Stimulated activated CD4-positive, alpha-beta T cell treated with anti-CD3 and anti-CD28 coated beads, Interleukin-15, amount 100 ng/mL, for 1 hour (primary cell): ENCODE measurements around the gene CAV1.

Experiments
- DNase-seq, 2 donors: peaks; one replicate each; pipeline ENCODE4 v3.0.0-alpha.2; 2020; ENCODE audit warnings: low read depth in 1 of 2, low spot score in 1 of 2

Gene CAV1

DNA sequence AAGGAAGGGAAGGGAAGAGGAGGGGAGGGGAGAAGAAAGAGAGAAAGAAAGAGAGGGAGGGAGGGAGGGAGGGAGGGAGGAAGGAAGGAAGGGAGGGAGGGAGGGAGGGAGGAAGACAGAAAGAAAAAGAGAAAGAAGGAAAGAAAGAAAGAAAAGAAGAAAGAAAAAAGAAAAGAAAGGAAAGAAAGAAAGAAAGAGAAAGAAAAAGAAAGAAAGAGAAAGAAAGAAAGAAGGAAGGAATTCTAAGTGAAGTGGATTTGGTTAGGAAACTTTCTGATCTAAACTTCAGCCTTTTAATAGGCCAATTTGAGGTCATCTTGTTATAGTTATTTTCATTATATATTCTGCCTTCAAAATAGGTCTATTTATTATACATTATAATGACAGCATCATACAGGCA, 21.0 kb upstream of the CAV1 start:
- no peak for DNase-seq

DNA sequence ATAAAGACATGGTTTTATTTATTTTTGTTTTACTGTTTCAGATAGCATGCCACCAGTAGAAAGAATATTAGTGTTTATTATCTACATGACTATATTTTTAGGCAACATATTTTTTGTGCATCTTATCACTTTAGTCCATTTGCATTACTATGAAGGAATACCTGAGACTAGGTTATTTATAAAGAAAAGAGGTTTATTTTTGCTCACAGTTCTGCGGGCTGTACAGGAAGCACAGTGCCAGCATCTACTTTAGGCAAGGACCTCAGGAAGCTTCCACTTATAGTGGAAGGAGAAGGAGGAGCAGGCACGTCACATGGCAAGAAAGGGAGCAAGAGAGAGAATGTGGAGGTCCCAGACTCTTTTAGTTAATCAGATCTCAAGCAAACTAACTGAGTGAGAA, 19.6 kb upstream of the CAV1 start:
- DNase-seq: no peak

DNA sequence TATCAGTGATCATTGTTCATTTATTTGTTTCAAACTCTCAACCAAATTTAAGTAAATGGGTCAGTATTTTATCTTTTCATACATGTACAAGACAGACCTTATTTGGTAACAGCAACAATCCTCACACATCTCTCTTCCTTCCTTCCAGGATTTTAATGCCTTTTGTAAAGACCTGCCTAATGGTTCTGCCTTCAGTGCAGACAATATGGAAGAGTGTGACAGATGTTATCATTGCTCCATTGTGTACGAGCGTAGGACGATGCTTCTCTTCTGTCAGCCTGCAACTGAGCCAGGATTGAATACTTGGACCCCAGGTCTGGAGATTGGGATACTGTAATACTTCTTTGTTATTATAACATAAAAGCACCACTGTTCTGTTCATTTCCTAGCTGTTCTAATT, 19.0 kb upstream of the CAV1 start:
- no peak for DNase-seq

DNA sequence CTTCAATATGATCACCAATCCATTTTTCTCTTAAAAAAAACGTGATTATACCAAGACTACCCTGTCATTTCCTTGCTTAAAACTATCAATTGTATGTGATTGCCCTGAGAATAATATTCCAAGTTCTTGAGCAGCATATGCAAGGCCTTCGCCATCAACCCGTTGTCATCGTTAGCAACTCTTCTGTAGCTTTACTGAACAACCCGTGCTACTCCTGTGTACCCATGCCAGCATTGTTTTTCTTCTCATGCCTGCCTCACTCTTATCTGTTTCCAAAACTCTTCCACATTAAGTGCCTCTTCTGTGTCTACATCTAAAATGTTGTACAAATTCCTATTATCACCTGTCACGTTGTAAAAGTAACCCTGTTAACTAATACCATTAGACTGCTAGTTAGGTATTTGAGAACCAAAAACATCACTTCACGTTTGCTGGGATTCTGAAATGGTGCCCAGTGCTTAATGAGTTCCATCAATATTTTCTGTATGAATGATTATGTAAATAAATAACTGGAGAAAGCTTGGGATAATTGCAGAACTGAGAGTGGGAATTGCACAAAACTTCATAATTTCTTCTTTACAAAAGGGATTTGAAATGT, 14.8 kb upstream of the CAV1 start:
- no peak for DNase-seq

DNA sequence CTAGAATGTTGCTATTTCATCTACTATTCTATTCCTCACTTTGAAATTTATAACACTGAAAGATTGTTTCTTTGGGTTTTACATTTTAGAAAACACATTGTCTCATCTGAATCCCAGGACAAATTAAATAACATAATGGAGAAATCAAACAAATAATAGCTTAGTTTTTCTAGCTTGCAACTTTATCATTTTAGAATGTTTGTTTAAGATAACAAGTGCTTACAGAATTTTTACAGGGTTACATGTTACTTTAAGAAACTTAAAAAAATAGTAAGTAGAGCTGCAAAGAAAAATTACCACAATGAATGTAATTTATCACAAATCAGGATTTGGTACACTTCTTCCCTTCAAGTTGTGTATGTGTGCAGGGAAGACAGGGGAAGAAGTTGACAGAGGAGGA, 14.0 kb upstream of the CAV1 start:
- no peak for DNase-seq

DNA sequence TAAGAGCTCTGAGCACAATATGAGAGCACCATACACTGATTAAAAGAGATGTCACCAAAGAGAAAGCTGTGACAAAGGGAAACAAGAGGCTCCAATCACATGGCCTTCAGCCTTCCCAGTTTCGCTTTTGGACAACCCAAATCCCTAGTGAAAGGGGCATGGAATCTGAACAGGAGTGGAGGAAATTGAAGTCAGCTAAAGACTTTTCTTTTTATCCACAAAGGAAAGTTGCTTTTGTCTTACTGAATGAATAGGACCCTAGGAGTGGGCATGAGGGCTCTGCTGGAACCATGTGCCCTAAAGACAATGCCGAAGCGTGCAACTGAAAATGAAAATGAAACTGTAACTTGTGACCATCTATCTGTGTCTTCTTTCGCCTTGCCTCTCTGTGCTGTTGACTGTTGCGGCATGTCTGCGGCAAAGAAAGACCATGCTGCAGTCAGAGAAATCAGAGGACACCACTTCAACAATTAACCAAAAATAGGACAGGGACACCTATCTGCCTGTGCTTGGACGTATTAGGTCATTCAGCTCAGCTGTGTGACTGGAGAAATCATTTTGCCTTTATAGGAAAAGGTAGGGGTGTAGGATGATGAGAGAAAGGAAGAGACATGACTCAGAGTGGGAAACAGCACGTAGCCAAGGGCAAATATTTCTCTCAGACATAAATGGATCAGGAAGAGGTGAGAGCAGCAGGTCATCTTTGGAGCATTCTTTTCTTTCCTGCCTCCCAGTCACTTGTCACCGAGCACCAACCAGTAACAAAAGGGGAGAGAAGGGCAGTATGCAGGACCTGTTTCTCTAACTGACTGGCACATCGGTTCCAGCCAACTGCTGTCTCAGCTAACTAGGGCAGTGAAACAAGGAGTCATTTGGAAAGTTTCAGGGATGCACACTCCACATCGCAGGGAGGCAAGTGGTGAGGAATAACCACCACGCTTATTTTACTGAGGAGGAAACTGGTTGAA, 13.0 kb upstream of the CAV1 start:
- DNase-seq: no peak

DNA sequence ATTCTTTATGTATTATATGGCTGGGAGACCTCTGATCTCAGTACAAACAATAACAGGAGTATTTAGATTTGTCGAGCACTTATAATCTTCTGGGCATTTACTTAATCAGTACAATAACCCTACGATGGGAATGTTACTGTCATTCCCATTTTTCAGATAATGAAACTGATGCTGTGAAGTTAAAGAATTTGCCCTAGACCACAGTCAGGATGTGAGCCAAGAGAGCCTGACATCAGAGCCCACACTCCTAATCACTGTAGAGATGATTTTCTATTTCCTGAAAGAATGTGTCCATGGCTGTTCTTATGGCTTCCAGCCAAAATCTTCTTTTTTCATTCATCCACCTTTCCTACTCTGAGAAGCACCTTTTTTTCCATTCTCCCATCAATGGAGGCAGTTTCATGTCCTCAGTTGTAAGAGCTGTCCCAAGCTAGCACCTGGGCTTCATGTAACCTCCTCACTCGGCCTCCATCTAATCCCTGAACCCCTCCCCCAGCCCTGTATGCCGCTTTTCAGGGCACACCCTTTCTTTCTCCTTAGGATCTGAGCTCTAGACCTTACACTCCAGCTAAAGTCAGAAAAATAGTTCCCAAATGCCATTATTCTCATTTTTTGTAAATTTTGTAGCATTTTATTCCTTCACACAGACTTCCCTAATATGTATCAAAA, 12.2 kb upstream of the CAV1 start:
- no peak for DNase-seq

DNA sequence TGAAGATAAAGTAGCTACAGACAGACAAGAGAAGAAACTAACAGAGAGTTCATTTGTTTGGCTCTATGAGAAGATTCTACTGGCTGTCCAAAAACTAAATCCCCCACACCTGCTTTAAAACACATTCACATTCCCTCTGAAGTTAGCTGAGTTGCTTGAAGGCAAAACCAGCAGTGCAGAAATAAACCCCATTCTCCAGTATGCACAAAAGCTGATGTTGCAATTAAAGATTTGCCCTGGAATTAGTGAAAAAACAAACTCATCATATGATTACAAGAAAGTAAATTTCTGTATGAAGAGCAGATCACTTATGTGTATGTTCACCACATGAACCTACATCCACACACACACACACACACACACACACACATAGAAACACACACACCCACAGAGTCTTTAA, 9.3 kb upstream of the CAV1 start:
- no peak for DNase-seq

DNA sequence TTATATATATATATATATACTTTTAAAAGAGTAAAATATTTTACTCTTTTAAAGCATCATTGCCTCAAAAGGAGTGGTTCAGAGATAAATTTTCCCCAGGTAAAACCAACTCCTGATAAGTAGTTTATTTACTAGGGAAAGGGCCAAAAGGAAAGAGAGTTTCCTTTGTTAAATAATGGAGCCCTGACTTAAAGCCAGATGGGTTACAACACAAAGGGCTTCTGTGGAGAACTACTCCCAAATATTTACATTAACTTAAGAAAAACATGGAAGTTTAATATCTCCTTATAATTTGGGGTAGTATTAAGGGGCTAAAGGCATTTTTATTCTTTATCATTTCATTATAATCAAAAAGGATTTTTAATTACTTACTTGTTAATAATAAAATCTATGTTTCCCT, 8.5 kb upstream of the CAV1 start:
- no peak for DNase-seq

DNA sequence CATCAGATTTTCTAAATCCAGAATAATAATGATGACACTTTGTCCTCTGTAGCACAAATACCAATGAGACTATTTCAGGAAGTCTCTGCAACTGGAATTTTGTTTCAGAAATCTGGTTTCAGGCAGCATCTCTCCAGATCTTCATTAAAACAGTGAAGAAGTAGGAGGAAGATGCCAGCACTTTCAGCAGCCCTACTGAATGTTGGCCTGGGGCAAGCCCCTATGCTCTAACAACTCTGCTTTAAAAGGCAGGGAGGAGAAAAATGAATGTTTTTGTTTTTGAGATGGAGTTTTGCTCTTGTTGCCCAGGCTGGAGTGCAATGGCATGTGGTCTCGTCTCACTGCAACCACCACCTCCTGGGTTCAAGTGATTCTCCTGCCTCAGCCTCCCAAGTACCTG, 7.2 kb upstream of the CAV1 start:
- no peak for DNase-seq

DNA sequence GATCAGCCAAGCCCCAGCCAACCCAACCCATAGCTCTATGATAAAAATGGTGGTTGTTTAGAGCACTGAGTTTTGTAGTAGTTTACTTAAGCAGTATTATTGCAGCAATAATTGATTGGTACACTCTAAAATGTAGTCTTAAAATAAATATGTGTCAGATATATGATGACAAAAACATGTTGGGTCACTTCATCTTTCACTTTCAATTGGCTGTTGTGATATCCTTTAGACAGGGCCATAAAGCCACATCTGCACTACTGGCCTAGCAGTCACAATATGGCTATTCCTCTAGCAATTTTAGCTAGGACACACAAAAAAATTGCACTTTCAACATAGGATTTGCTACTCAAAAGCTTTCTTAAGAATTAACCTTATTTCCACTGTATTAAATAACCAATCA, 5.9 kb upstream of the CAV1 start:
- DNase-seq: no peak

DNA sequence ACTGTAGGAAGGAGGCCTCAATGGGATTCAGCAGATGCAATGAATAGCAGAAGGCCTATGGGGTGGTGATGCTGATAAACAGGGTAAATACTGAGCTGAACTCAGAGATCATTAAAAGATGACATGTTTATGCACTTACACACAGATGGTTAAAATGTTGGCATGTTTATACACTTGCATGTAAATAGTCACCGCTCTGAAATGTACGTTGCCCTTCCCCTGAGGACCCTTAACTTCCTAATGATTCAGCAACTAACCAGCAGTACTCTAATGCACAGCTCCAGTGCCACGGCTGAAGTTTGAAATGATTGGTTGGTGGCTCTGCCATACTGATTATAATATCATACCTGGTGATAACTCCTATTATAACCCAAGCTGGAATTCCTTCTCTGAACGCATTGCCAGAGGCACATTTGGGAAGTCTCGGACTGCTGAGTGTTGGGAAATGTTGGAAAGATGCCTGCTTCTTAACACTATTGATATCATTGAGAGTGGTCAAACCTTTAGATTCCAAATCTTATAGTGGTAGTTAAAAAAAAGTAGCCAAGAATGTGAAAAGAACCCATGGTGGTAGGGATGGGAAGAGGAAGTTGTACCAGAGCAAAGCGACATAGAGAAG, 3.7 kb upstream of the CAV1 start:
- DNase-seq: no peak

DNA sequence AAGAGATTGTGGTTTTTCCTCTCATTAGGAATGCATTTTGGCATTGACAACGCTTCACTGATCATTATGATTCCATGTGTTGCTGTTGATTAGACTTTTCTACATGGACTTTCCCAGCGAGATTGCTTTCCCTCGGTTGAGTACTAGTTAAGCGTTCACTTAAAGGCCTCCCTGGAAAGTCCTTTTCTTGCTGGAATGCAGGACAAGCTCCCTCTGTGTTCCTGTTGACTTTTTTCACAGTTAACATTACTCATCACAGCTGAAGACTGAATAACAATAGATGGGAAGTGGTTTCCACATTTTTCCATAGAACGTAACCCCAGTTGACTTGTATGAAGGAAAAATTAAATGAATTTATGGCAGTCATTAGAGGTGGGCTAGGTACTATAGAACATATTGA, 2.6 kb upstream of the CAV1 start:
- DNase-seq: no peak

DNA sequence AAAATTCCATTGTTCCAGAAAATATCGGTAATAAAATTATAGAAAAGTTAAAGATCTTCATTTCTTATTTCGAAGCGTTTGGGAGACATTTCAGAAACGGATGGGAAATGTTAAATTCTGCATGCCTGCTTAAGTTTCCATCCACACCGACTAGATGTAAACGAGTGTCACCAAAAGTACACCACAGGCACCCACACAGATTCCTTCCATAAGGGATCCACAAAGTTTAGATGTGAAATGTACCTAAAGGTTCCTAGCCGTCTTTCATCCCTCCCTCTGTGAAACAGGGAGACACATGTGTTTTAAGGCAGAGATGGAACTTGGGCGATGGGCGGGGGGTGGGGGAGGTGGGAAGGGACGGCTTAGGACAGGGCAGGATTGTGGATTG, 621 bp upstream of the CAV1 start:
- no peak for DNase-seq

DNA sequence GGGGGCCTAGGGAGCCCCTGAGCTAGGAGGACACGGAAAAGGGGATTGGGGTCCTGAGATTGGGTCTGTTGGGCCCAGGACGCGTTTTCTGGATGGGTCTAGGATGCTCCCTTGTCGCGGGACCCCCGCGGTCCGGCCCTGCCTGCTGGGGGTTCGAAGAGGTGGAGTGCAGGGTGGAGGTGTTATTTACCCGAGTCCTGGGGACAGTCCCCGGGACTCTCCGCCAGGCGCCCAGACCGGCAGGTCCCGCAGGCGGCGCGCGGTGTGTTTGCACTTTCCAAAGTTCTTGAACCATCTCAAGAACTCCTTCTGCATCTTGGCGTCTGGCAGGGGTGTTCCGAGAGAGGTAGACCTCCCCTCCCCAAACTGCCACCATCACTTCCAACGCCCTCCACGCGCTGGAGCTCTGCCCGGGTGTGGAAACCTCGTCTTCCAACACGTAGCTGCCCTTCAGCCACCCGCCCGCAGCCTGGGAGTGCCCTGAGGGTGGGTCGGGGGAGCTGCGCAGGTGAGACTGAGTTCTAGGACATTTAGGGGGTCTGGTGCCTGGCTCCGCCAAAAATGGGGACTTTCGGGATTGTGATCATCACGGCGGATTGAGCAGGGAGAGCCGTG, 569 bp downstream of the CAV1 start:
- DNase-seq: no peak

DNA sequence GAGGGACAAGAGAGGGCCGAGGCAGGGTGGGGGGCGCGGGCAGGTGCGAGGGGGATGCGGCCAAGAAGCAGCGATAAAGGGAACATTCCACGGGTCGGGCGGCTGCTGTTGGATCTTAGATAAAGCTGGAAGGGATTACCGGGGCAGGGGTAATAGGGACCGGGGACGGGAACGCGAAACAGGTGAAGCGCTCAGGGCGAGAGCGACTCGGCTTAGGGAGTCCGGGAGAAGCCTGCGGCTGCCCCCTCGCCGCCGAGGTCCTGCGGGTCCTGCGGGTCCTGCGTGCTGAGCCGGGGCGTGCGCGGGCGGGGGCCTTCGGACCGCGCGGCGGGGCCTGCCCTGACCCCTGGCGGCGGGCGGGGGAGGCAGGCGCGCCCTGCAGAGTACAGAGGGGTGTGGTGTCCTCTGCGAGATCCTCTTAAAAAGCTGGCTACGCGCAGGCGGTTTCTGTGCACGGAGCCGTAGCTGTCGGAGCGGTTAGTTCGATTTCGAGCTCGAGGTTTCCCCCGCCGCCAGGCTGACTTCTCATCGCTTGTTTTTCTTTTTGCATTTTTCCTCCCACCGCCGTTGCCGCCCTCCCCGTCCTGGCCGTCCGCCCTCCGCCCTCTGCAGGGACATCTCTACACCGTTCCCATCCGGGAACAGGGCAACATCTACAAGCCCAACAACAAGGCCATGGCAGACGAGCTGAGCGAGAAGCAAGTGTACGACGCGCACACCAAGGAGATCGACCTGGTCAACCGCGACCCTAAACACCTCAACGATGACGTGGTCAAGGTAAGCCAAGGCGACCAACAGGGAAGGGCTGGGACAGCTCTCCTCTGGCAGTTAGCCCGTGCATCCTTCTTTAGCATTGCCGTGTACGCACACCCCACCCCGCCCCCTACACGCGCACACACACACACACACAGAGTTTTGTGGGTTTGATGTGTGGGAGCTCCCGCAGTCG, 1.4 kb downstream of the CAV1 start:
- peak; percentile 21 to 41 for DNase-seq

DNA sequence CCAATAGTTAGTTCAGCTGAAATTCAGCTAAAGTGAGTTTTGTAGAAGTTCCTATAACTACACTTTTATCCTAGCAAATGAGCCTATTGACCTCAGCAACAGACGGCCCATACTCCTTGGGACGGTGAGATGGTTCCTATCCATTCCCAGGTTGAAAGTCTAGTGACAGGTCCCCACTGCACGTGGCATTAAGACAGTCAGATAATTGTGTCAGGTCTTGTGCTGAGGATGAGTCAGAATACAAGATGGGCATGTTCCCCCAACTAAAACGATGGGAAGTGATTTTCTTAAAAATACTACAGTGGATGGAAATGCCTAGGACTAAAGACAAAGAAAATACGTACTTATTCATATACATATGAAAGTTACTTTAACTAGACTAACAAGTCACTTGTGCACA, 2.1 kb downstream of the CAV1 start:
- DNase-seq: no peak

DNA sequence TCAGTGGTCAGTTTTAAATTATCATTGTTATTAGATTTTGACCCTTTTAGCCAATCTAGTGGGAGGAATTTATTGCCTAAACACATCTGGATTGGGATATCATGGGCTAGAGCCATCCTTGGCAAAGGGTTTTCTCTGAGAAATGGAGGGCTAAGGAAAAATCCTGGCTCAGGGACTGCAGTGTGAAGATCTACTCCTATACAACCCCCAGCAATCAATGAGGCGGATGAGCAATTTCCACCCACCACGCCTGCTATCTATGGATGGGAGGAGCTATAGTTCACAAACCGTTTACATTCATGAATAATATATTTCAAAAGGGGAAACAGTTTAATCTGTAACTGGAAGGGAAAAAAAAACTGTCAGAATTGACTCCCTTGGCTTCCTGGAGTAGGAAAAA, 2.7 kb downstream of the CAV1 start:
- no peak for DNase-seq

DNA sequence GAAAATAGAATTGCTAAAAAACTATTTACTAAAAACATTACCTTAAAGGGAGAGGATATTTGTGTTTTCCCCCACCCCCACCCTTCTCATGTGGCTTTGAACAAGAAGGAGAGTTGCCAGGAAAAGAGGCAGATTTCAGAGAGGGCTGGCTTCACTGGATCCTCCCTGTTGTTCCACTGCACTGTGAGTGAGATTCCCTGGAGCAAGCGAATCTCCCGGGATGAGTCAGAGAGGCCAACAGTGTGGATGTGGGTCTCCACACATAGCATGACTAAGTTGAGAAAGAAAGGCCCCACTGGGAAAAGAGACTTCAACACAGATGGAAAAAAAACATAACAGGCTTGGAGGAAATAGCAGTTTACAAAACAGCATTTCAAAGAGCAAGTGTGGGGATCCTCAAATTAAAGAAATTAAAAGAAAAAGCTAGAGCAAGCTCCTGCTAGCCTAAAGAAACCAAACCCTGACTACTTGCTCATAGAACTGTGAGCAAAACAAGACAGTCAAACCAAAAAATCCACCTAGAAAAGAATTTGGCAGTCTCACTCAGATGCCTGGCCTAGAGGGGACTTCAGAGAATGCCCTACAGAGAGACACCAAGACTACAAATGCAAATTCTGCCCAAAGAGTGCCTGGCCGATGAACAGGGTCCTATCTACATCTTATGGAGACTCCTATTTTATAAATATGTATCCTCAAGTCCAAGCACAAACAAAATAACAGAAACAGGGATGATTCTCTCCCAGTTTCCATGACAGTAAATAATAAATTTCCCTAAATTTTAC, 3.4 kb downstream of the CAV1 start:
- DNase-seq: no peak

DNA sequence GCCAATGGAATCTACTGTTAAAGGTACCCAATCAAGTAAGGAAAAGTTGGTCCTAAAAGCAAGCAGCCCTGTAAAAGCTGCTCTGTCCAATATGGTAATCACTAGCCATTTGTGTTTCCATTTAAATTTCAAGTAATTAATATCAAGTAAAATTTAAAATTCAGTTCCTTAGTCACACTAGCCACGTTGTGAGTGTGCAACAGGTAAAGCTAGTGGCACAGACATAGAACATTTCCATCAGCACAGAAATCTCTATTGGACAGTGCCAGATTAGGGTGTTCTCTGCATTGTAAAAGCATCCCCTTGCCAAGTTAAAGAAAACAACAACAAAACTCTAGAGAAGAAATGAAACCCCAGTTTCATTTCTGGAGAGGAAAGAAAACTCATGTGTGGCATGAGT, 4.4 kb downstream of the CAV1 start:
- DNase-seq: no peak
